ENCODE data around the gene TMEM167A. TPM values are rescaled to one million over a fixed set of nuclear protein-coding genes. Genes with fewer than 3 reads are reported as not detected.

The TMEM167A gene
- polyA plus RNA-seq, 1 experiment = 149 TPM

DNA sequence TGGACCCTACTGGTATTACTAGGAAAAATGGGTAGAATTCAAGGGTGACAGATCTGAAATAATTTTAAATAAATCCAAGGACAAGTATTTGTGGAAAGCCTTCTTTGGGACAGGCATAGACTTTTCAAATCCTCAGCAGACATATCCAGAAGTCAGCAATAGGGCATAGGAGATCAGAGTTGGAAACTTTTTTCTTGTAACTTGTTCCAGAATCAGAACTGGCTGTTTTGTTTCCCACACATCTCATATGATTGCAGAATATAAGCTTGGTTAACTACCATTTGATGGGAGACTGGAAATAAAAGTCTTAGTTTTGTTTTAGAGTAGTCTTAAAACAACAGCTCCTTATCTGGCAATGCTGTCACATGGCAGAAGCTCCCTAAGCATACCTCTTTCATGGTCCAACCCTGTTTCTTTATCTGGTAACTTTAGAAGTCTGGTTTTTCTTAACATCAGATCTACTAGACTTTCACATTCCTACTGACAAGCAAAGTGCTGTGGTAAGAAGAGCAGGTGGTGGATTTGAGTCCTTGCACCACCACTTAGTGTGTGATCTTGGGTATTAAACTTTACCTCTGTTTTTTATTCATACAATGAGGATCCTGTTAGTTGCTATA is 25.3 kb upstream of the TMEM167A start:
- DNase-seq (ENCODE audit: low read depth, low spot score) = no peak
- H3K4me3 ChIP-seq (ENCODE audit: low read depth, low read length) = no peak overlapping the region
- no peaks in the 10 kb centered on the region for H3K27me3 ChIP-seq (ENCODE audit: control insufficient read depth, insufficient read depth, low read length)
- TF ChIP-seq, protein P1, sequence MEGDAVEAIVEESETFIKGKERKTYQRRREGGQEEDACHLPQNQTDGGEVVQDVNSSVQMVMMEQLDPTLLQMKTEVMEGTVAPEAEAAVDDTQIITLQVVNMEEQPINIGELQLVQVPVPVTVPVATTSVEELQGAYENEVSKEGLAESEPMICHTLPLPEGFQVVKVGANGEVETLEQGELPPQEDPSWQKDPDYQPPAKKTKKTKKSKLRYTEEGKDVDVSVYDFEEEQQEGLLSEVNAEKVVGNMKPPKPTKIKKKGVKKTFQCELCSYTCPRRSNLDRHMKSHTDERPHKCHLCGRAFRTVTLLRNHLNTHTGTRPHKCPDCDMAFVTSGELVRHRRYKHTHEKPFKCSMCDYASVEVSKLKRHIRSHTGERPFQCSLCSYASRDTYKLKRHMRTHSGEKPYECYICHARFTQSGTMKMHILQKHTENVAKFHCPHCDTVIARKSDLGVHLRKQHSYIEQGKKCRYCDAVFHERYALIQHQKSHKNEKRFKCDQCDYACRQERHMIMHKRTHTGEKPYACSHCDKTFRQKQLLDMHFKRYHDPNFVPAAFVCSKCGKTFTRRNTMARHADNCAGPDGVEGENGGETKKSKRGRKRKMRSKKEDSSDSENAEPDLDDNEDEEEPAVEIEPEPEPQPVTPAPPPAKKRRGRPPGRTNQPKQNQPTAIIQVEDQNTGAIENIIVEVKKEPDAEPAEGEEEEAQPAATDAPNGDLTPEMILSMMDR (IDR thresholded peaks at IDR 0.05; ENCODE audit: low read depth, low read length) = no peak
- no peaks in the 10 kb centered on the region for H3K9me3 ChIP-seq (ENCODE audit: control insufficient read depth, insufficient read depth, low read length)
- CTCF ChIA-PET = no interaction called here
- POLR2A ChIA-PET = no interaction called here
- H3K27ac ChIP-seq (ENCODE audit: low read depth, low read length) = no peak overlapping the region

DNA sequence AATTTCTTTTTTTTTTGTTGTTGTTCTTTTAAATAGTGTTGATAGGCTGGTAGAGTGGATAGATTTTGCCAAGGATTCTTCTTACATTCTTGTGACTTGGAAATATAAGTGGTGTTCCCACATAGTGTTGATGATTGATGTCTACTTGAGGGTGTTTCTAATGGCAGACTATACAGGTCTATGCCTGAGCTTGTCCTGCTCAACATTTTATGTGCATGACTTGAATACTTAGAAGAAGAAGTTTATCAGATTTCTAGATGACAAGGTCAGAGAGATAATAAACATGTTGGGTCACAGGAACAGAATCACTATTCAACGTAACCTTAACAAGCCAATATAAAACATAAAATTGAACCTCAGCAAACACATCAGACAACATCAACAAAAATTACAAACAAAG is 24.3 kb upstream of the TMEM167A start:
- Histone ChIP-seq H3K9me3 (ENCODE audit: control insufficient read depth, insufficient read depth, low read length) (no peaks in the 10 kb centered on the region), H3K27ac (ENCODE audit: low read depth, low read length) (no peak overlapping the region), H3K27me3 (ENCODE audit: control insufficient read depth, insufficient read depth, low read length) (no peaks in the 10 kb centered on the region), H3K4me3 (ENCODE audit: low read depth, low read length) (no peak overlapping the region)
- TF ChIP-seq, protein P1 (IDR thresholded peaks at IDR 0.05; ENCODE audit: low read depth, low read length) = no peak
- POLR2A ChIA-PET = no interaction called here
- CTCF ChIA-PET = no interaction called here
- no peak for DNase-seq (ENCODE audit: low read depth, low spot score)

DNA sequence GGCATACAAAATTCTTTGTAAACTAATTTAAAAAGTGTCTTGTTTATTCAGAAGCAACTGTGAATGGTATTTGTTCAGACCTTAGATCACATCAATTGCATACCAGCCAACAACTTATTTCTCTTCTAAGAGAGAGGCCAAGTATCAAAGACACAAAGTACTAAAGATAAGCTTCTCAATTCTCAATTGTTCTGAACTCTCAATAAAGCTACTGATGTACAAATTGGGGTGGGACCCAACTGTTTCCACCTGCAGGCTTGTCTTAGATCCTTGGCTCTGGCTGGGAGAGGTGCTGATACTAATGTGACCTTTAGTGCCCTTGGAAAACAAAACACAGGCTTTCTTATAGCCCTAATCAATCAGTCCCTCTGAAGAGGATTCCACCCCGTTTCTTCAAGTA is 22.3 kb upstream of the TMEM167A start:
- TF ChIP-seq, protein P1 (IDR thresholded peaks at IDR 0.05; ENCODE audit: low read depth, low read length) = no peak
- Histone ChIP-seq H3K9me3 (ENCODE audit: control insufficient read depth, insufficient read depth, low read length) (no peaks in the 10 kb centered on the region), H3K27me3 (ENCODE audit: control insufficient read depth, insufficient read depth, low read length) (no peaks in the 10 kb centered on the region), H3K4me3 (ENCODE audit: low read depth, low read length) (no peak overlapping the region), H3K27ac (ENCODE audit: low read depth, low read length) (no peak overlapping the region)
- ChIA-PET CTCF (no interaction called here), POLR2A (no interaction called here)
- no peak for DNase-seq (ENCODE audit: low read depth, low spot score)

DNA sequence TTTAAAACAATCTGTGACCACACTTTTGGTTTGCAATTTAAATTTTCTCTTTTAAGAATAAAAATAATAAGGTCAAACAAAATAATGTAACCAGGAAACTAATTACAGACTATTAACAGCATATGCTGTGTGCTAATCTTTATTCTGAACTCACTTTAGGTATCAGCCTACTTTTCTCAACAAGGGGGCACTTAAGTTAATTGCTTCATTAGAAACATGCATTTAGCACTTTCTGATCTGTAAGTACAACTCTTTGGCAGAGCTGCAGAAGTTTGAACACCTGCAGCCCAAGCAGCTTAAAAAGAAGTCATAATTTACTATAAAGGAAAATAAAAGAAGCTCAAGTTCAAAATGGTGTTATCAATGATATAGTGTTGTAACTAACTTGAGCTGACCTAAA is 21.8 kb upstream of the TMEM167A start:
- TF ChIP-seq, protein P1 (IDR thresholded peaks at IDR 0.05; ENCODE audit: low read depth, low read length) = no peak
- DNase-seq (ENCODE audit: low read depth, low spot score) = no peak
- Histone ChIP-seq H3K27ac (ENCODE audit: low read depth, low read length) (no peak overlapping the region), H3K4me3 (ENCODE audit: low read depth, low read length) (no peak overlapping the region), H3K9me3 (ENCODE audit: control insufficient read depth, insufficient read depth, low read length) (no peaks in the 10 kb centered on the region), H3K27me3 (ENCODE audit: control insufficient read depth, insufficient read depth, low read length) (no peaks in the 10 kb centered on the region)
- CTCF ChIA-PET = no interaction called here
- POLR2A ChIA-PET = no interaction called here

DNA sequence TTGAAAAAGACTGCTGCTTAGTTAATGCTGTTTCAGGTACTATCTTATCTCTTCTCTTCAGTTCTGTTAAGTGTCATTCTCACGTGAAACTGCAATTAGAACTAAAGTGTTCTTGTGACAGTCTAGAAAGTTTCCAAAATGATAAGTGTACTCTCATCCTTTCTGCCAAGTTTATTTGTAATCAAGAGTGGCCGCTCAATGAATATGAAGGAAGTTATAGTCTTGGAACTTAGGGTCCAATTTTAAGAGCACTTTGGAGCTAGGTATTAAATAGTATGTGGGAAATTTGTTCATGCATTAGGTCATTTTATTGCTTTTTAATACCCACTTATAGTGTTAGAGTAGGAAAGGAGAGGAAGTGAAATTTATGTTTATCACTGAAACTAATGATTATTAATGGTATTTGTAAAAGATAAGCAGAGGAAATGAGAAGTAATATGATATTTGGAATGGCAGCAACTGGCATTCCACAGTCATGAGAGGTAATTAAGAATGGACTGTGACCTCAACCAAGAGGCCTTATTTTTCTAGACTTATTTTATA is 20.6 kb upstream of the TMEM167A start:
- H3K27ac ChIP-seq (ENCODE audit: low read depth, low read length) = no peak overlapping the region
- H3K4me3 ChIP-seq (ENCODE audit: low read depth, low read length) = no peak overlapping the region
- CTCF ChIA-PET = no interaction called here
- POLR2A ChIA-PET = no interaction called here
- no peaks in the 10 kb centered on the region for H3K27me3 ChIP-seq (ENCODE audit: control insufficient read depth, insufficient read depth, low read length)
- TF ChIP-seq, protein P1 (IDR thresholded peaks at IDR 0.05; ENCODE audit: low read depth, low read length) = no peak
- DNase-seq (ENCODE audit: low read depth, low spot score) = no peak
- H3K9me3 ChIP-seq (ENCODE audit: control insufficient read depth, insufficient read depth, low read length) = no peaks in the 10 kb centered on the region

Measured in AG04450 (cell line).